ENCODE measurements around the gene BGLAP. TPM values are rescaled to one million over a fixed set of nuclear protein-coding genes. Genes with fewer than 3 reads are reported as not detected.

The BGLAP gene
- total RNA-seq, 1 donor from 2014 or later: not detected

- no peak for DNase-seq (ENCODE audit: extremely low read depth, low read depth, low spot score)
Measured at GRCh38 chr1:156251527-156251926, 9.5 kb downstream of the BGLAP start.

GRCh38 chr1:156253634-156254033 is 11.7 kb downstream of the BGLAP start:
- no peak for DNase-seq (ENCODE audit: extremely low read depth, low read depth, low spot score)

- no peak for DNase-seq (ENCODE audit: extremely low read depth, low read depth, low spot score)
Measured at GRCh38 chr1:156257711-156258110, 15.7 kb downstream of the BGLAP start.

GRCh38 chr1:156258859-156259258 is 16.9 kb downstream of the BGLAP start:
- no peak for DNase-seq (ENCODE audit: extremely low read depth, low read depth, low spot score)

- no peak for DNase-seq (ENCODE audit: extremely low read depth, low read depth, low spot score)
Measured at GRCh38 chr1:156259805-156260204, 17.8 kb downstream of the BGLAP start.

GRCh38 chr1:156260896-156261295 is 18.9 kb downstream of the BGLAP start:
- DNase-seq (ENCODE audit: extremely low read depth, low read depth, low spot score): no peak

GRCh38 chr1:156262461-156263287 is 20.7 kb downstream of the BGLAP start:
- no peak for DNase-seq (ENCODE audit: extremely low read depth, low read depth, low spot score)

GRCh38 chr1:156263288-156263655 is 21.3 kb downstream of the BGLAP start:
- DNase-seq (ENCODE audit: extremely low read depth, low read depth, low spot score): no peak

- DNase-seq (ENCODE audit: extremely low read depth, low read depth, low spot score): no peak
Measured at GRCh38 chr1:156266051-156266450, 24.1 kb downstream of the BGLAP start.

GRCh38 chr1:156268336-156268735 is 26.4 kb downstream of the BGLAP start:
- no peak for DNase-seq (ENCODE audit: extremely low read depth, low read depth, low spot score)

- DNase-seq (ENCODE audit: extremely low read depth, low read depth, low spot score): no peak
Measured at GRCh38 chr1:156270314-156270713, 28.3 kb downstream of the BGLAP start.

GRCh38 chr1:156276532-156276931 is 34.5 kb downstream of the BGLAP start:
- DNase-seq (ENCODE audit: extremely low read depth, low read depth, low spot score): no peak

GRCh38 chr1:156276966-156277381 is 35.0 kb downstream of the BGLAP start:
- DNase-seq (ENCODE audit: extremely low read depth, low read depth, low spot score): no peak

- no peak for DNase-seq (ENCODE audit: extremely low read depth, low read depth, low spot score)
Measured at GRCh38 chr1:156279837-156280236, 37.9 kb downstream of the BGLAP start.

- DNase-seq (ENCODE audit: extremely low read depth, low read depth, low spot score): no peak
Measured at GRCh38 chr1:156281281-156281680, 39.3 kb downstream of the BGLAP start.

GRCh38 chr1:156281693-156282478 is 39.9 kb downstream of the BGLAP start:
- no peak for DNase-seq (ENCODE audit: extremely low read depth, low read depth, low spot score)

GRCh38 chr1:156282479-156283222 is 40.7 kb downstream of the BGLAP start, which contains the start of gene SMG5:
SMG5 (minus strand) TSS chr1:156282825; CDS start chr1:156282680, 145 bp downstream.
- peak; percentile 95 for DNase-seq (ENCODE audit: extremely low read depth, low read depth, low spot score)

GRCh38 chr1:156283521-156283920 is 41.5 kb downstream of the BGLAP start:
- DNase-seq (ENCODE audit: extremely low read depth, low read depth, low spot score): no peak

- DNase-seq (ENCODE audit: extremely low read depth, low read depth, low spot score): no peak
Measured at GRCh38 chr1:156284112-156284511, 42.1 kb downstream of the BGLAP start, which contains the start of gene TMEM79. TMEM79 (plus strand) TSS chr1:156284325; CDS start chr1:156285227, 902 bp downstream.

GRCh38 chr1:156284757-156285156 is 42.8 kb downstream of the BGLAP start:
- no peak for DNase-seq (ENCODE audit: extremely low read depth, low read depth, low spot score)

- no peak for DNase-seq (ENCODE audit: extremely low read depth, low read depth, low spot score)
Measured at GRCh38 chr1:156285437-156285836, 43.5 kb downstream of the BGLAP start.

Data from glomerular endothelial cell (primary cell).